Fibroblast of skin of abdomen (primary cell): ENCODE results near the gene FRS3.

Experiments used
- DNase-seq: peaks from one replicate; pipeline ENCODE4 v3.0.0-alpha.2; 2013

Gene FRS3

GRCh38 chr6:41728073-41728936, 51.4 kb downstream of the FRS3 start:
- no peak for DNase-seq

- DNase-seq = no peak
Observed at GRCh38 chr6:41727705-41728072, 52.0 kb downstream of the FRS3 start.

DNA sequence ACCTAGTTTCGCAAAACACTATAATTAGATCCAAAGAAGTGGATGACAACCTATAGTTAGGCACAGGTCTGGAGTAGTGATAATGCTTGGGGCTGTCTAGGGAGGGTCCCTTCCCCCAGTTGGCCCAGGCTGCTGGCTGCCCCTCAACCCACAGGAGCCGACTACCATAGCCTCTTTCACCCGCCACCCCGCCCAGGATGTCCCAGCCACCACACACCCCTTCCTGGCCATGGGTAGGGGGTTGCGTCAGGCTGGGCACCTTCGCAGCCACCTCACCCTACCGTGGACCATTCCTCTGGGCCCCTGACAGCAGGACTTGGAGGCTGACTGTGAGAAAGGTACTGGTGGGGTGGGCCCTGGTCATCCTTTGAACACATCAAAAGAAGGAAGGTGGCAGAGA, 52.8 kb downstream of the FRS3 start:
- DNase-seq = no peak

DNA sequence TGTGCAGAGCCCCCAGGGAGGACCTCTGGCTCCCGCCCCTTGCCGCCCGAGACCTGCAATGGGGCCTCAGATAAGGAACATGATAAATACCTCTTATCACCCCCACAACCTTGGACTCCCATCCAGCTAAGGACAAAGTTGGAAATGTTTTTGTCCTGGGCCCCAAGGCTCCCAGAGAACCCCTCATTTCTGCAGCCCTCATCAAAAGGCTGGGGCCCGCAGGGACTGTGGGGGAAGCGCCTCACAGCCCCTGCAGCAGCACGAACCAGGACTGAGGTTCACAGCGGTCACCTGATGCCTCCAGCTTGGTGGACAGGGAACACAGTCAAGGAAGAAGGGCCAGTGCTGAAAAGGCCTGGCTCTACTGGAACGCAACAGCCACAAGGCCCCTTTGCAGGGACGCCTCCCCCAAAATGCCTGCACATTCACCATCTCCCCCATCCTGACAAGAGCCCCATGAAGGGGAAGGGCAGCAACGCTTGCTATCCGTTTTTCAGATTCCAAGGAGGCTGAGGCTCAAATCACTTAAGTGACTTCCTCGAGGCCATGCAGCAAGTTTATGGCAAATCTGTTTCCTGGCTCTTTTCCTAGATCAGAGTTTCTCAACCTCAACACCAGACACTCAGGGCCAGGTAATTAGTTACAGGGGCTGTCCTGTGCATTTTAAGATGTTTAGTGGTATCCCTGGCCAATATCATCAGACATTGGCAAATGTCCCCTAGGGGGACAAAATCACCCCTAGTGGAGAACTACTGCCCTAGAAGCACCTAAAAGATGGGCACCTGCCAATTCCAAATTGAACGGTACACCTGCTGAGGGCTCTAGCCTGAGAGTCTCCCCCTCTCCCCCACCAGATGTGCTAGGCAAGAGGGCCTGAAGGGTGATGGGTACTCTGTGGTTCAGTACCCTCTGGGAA, 54.9 kb downstream of the FRS3 start:
- DNase-seq = no peak

- no peak for DNase-seq
Observed at GRCh38 chr6:41724228-41724580, 55.5 kb downstream of the FRS3 start.

- peak; percentile 88 for DNase-seq
Observed at GRCh38 chr6:41723530-41724227, 56.0 kb downstream of the FRS3 start.

DNA sequence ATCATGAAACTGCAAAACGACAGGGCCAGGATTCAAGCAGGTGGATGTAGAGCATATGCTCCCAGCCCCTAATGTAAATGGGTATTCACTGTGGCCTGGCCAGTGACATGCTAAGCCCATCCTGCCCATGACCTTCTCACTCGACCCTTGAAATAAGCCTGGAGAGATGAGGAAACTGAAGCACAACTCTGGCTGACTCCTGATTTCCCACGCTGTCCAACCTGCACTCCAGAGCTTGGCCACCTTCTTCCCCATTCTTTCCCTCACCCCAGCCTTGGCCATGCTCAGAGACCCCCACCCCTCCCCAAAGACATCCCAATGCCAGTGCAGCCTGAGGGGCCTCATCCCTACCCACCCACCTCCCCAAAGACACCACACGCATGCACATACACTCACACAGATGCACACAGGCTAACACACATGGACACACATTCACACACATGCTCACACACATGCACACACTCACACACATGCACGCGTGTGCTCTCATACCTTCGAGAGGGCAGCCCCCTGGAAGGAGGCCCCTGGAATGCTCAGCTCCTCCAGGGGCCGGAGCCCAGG, 56.7 kb downstream of the FRS3 start:
- no peak for DNase-seq

GRCh38 chr6:41721414-41721813, 58.3 kb downstream of the FRS3 start:
- DNase-seq = no peak

DNA sequence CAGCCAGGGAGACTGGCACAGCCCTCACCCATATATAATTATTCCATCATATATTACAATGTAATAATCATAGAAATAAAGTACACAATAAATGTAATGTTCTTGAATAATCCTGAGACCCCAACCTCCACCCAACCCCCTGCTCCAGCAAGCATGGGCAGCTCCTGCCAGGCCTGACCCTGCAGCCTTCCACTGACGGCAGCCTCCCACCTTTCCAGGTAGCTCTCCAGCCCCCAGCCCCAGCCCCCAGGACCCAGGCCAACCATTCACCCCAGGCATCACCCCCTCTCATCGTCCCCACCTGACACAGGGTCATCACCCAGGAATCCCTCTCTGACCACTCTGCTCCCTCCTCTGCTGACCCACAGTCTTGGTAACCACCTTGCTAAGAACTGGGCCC, 58.9 kb downstream of the FRS3 start:
- no peak for DNase-seq

GRCh38 chr6:41720262-41720620, 59.5 kb downstream of the FRS3 start:
- DNase-seq = no peak
